ENCODE data around the gene ASH1L.
A peak's percentile ranks its signal among the peaks of the same experiment; 100 is the strongest.

ASH1L gene

DNA sequence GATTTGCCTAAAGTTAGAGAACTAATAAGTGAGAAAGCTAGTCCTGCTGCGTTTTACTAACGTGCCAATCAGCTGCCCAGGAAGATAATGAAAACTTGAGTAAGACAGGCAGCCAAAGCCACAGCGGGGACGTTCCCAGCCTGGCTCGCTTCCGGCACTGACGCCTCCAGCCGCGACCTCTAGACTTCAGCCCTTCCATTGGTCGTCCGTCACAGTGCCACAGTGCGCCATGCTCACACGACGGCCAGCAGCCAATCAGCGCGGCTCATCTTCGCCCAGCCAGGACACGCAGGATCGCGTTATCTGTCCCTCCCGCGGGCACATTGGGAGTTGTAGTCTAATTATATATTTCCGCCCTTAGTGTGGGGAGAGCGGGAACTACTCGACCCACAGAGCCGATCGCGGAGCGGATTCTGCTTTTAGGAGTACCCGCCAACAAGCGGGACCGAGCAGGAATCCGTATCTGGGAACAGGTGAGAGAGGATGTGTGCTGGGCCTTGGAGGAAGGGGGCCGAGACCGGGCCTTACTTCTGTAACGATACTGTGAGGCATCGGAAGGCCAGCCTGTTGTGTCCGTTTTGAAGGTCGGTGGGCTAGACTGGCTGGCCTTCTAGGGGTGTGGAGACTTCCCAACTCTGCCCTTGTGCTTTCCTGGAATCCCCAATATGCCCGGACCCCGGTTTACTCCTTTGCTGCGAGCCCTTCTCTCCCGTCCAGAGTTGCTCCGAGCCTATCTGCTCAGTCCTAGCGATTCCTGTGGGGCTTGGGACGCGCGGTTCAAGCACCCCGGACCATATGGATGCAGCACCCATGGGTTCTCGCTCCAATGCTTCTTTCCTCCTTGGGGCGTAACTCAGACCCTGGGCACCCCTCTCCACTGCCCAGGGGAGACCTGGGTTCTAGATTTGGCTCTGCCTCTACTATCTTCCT lies 253.8 kb downstream of the ASH1L start, which contains the start of gene FDPS:
Gene FDPS, plus strand, starts transcription at position 374 of the 930 bp plus-strand sequence. CDS start 924 bp downstream, outside the sequence.
- H3K27ac ChIP-seq = peak within 1 kb of the TSS; percentile 91
- TF ChIP-seq CTCF (IDR thresholded peaks at IDR 0.05; ENCODE audit: low read depth, low read length, missing control alignments) = no peak
- H3K27me3 ChIP-seq (replicated peaks) = no peaks in the 10 kb centered on the region
- peak; percentile 99 for DNase-seq
- H3K4me3 ChIP-seq (ENCODE audit: low read depth, low read length) = peak within 1 kb of the TSS; percentile 93
- in situ Hi-C loops (cut with HindIII; ENCODE audit: low pct_ligation_motif_present, low sequenced_read_pairs) = no loop called here
- peaks cover 21% of the 10 kb centered on the region for H3K36me3 ChIP-seq (replicated peaks)

GRCh38 chr1:155307247-155307740 lies 255.3 kb downstream of the ASH1L start:
- Histone ChIP-seq H3K27ac (no peak overlapping the region), H3K36me3 (replicated peaks) (peaks cover 9% of the 10 kb centered on the region), H3K27me3 (replicated peaks) (no peaks in the 10 kb centered on the region), H3K4me3 (ENCODE audit: low read depth, low read length) (no peak overlapping the region)
- in situ Hi-C loops (cut with HindIII; ENCODE audit: low pct_ligation_motif_present, low sequenced_read_pairs) = no loop called here
- peak; percentile 48 for TF ChIP-seq CTCF (IDR thresholded peaks at IDR 0.05; ENCODE audit: low read depth, low read length, missing control alignments)
- peak; percentile 28 for DNase-seq

DNA sequence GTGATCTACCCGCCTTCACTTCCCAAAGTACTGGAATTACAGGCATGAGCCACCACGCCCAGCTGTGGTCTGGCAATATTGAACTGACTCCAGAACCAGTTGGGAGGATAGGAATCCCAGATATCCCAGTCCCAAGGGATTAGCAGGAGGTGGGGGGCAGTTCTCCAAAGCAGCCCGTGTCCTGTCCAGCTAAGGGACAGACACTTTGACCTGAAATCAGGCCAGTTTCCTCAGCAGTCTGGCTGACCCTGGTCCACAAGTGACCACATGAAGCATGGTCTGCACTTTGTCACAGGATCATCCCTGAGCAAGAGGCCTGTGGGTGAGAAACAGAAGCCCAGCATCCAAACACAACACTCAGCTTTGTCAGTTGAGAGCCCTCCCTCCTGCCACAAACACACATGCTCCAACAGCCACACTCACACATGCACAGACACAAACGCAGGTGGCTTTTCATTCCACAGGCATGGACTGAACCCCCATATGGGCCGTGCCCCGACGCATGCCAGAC lies 256.7 kb downstream of the ASH1L start:
- TF ChIP-seq CTCF (IDR thresholded peaks at IDR 0.05; ENCODE audit: low read depth, low read length, missing control alignments) = no peak
- H3K27me3 ChIP-seq (replicated peaks) = no peaks in the 10 kb centered on the region
- in situ Hi-C loops (cut with HindIII; ENCODE audit: low pct_ligation_motif_present, low sequenced_read_pairs) = no loop called here
- H3K27ac ChIP-seq = no peak overlapping the region
- H3K4me3 ChIP-seq (ENCODE audit: low read depth, low read length) = no peak overlapping the region
- no peak for DNase-seq
- H3K36me3 ChIP-seq (replicated peaks) = no peaks in the 10 kb centered on the region

DNA sequence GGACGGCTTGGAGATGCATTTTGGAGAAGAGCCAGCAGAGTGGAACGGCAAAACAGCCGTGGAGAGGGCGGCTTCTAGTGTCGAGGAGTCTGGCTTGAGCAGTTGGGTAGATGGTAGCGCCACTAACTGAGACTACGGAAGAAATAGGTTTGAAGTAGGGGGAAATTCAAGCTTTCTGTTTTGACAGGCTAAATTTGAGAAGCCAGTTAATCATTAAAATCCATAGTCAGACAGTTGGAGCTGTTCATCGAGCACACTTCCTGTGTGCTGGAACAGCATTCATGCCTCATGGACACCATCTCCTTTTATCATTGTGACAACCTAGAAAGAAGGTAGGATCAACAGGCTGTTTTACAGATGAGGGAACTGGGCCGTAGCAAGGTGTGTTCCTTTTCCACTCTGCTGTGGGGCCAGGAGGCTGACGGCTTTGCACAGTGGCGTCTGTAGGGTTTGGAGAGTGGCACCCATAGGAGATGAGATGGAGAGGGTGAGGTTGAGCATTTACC lies 258.0 kb downstream of the ASH1L start:
- Histone ChIP-seq H3K27ac (no peak overlapping the region), H3K4me3 (ENCODE audit: low read depth, low read length) (no peak overlapping the region), H3K27me3 (replicated peaks) (no peaks in the 10 kb centered on the region), H3K36me3 (replicated peaks) (no peaks in the 10 kb centered on the region)
- in situ Hi-C loops (cut with HindIII; ENCODE audit: low pct_ligation_motif_present, low sequenced_read_pairs) = no loop called here
- DNase-seq = no peak
- no peak for TF ChIP-seq CTCF (IDR thresholded peaks at IDR 0.05; ENCODE audit: low read depth, low read length, missing control alignments)

DNA sequence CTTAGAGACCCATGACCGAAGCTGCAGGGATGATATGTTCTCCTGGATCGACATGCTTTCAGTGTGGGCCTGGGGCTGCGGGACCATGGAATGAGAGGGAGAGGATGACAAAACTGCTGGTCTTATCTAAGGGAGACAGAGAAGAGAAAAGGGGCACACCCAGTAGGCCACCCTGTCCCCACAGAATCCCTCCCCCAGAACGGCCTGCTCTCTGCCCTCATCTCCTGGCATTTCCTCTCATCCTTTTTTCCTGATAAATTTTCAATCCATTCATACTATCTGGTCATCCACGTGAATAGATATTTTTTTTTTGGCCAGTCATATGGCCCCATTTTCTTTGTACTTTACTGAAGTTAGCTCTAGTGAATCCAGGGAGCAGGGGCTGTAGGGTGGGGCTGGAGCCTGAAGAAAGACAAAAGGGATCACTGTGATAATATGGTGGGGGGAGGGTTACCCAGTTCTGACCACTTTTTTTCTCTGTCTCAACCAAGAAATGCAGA lies 261.2 kb downstream of the ASH1L start, which contains the start of gene PKLR:
Gene PKLR, minus strand, starts transcription at position 97 of the 500 bp plus-strand sequence. Its CDS starts 43 bp downstream, at position 54.
- Histone ChIP-seq H3K36me3 (replicated peaks) (no peaks in the 10 kb centered on the region), H3K27ac (no peak within 1 kb of the TSS), H3K4me3 (ENCODE audit: low read depth, low read length) (no peak within 1 kb of the TSS), H3K27me3 (replicated peaks) (peaks cover 6% of the 10 kb centered on the region)
- DNase-seq = no peak
- in situ Hi-C loops (cut with HindIII; ENCODE audit: low pct_ligation_motif_present, low sequenced_read_pairs) = no loop called here
- TF ChIP-seq CTCF (IDR thresholded peaks at IDR 0.05; ENCODE audit: low read depth, low read length, missing control alignments) = no peak

Data from brain microvascular endothelial cell (primary cell).